NCI-H2081 (cell line): Measurements from ENCODE around the gene HMGCL.
"Not testable (repeated sequence)": the region's sequence is repeated elsewhere in the genome, so short reads cannot be mapped to it uniquely, and the experiment has no call there.

Experiments
- DNase-seq, 2 experiments: peaks; one replicate each; lab custom pipeline; 2025; lab: John Stamatoyannopoulos, UW

HMGCL gene

GRCh38 chr1:23825076-23825761 is at the start of gene HMGCL:
Gene HMGCL (minus strand): TSS chr1:23825429. CDS start chr1:23825415, 14 bp downstream.
- peak; percentile 89 to 93 for DNase-seq

GRCh38 chr1:23872421-23872820 is 47.2 kb upstream of the HMGCL start:
- no peak for DNase-seq

DNA sequence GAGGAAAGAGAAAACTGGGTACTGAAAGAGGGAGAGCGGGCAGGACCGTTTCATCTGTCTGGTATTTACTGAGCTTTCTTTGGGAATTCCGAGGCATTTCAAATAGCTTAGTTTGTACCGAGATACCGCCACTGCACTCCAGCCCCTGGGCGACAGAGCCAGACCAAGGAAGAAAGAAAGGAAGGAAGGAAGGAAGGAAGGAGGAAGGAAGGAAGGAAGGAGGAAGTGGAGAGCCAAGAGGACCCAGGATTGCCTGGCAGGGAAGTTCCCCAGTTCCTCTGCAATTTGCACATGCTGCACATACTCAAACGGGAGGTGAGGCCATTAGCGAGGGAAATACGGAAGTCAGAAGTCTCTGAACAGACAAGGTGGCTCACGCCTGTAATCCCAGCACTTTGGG is 43.8 kb upstream of the HMGCL start:
- no peak for DNase-seq

- DNase-seq: peak; percentile 21 to 60
Measured at GRCh38 chr1:23868557-23869016, 43.4 kb upstream of the HMGCL start.

DNA sequence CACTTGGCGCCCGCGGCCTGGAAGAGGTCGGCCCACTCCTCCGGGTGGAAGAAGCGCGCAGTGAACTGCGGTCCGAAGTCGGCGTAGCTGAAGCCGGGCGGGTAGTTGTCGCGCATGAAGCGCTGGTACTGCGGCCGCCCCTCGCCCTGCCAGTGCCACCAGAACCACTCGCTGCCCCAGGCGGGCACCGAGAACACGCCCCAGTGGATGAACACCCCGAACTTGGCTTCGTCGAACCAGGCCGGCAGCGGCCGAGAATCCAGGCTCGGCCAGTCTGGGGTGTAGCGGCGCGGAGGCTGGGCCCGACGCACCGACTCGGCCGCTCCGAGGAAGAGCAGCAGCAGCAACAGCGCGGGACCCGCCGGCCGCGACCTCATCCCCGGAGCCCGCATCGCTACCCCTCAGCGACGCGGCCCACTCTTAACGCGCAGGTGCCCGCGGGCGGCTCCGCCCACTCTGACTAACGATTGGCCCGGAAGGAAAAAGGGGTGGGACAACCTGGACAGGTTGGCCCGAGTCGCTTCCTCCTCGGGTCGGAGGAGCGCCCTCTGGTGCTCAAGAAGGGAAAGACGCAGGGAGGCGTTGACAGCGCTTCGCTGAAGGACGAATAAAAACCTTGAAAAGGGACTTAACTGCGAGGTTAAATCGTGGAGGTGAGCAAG is 42.8 kb upstream of the HMGCL start, which contains the start of gene FUCA1:
Gene FUCA1 (minus strand): TSS at position 396 of the 662 bp plus-strand sequence. CDS start 4 bp downstream, at position 392.
- peak; percentile 97 for DNase-seq

- DNase-seq: no peak
Measured at GRCh38 chr1:23867542-23867894, 42.3 kb upstream of the HMGCL start.

GRCh38 chr1:23865543-23865930 is 40.3 kb upstream of the HMGCL start:
- DNase-seq: no peak

- DNase-seq: no peak
Measured at GRCh38 chr1:23864801-23865542, 39.7 kb upstream of the HMGCL start.

- no peak for DNase-seq
Measured at GRCh38 chr1:23862640-23863039, 37.4 kb upstream of the HMGCL start.

DNA sequence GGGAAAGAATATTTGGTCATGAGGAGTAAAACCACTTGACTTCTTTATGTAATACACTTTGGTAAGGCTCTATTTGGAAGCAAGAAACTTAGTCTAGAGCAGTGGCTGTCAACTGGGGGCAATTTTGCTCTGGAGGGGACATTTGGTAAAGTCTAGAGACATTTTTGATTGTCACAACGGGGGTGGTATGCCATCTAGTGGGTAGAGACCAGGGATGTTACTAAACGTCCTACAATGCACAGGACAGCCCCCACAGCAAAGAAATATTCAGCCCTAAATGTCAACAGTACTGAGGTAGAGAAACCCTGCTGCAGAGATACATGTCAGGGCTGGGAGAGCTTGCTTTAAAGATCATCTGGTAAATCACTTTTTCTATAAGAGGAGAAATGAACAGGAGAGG is 29.3 kb upstream of the HMGCL start:
- no peak for DNase-seq

DNA sequence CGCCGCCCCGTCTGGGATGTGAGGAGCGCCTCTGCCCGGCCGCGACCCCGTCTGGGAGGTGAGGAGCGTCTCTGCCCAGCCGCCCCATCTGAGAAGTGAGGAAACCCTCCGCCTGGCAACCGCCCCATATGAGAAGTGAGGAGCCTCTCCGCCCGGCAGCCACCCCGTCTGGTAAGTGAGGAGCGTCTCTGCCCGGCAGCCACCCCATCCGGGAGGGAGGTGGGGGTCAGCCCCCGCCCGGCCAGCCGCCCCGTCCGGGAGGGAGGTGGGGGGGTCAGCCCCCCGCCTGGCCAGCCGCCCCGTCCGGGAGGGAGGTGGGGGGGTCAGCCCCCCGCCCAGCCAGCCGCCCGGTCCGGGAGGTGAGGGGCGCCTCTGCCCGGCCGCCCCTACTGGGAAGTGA is 27.9 kb upstream of the HMGCL start:
- not testable (repeated sequence) for DNase-seq

DNA sequence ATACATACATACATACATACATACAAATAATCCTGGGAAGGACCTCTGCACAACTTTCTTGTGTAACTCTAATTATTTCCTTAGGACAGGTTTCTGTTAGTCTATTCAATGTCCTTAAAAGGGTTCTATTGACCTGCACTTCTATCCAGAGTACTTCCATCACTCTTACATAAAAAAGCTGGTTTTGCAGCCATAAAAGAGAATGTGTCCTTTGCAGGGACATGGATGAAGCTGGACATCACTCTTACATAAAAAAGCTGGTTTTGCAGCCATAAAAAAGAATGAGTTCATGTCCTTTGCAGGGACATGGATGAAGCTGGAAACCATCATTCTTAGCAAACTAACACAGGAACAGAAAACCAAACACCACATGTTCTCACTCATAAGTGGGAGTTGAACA is 26.2 kb upstream of the HMGCL start:
- DNase-seq: not testable (repeated sequence)

DNA sequence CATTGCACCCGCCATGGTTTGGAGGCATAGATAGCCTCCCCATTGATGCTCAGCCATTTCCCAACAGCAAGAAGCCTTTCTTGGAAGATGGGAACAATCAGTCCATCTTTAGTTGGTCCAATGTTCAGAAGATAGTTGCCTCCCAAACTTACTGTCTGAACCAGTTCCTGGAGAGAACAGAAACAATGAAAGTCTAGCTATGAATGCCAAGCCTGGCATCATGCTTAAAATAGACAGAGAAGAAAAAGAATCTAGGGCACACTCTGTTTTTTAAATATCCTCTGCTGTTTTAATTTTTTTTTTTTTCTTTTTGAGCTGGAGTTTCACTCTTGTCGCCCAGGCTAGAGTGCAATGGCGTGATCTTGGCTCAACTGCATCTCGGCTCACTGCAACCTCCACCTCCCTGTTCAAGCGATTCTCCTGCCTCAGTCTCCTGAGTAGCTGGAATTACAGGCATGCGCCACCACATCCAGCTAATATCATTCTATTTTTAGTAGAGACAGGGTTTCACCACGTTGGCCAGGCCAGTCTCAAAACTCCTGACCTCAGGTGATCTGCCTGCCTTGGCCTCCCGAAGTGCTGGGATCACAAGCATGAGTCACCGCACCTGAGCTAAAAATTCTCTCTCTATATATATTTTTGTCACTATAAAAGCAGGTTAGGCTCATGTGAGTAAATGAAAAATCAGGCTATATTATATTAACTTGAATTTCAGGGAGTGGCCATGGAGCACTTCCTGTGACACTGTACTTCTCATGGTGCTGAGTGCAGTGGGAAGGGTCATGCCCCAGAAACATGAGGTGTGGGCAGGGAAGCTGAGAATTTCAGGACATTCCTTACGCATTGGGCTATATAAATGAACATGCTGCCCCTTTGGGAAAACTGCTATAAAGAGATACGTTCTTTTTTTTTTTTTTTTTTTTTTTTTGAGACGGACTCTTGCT is 23.7 kb upstream of the HMGCL start:
- no peak for DNase-seq

DNA sequence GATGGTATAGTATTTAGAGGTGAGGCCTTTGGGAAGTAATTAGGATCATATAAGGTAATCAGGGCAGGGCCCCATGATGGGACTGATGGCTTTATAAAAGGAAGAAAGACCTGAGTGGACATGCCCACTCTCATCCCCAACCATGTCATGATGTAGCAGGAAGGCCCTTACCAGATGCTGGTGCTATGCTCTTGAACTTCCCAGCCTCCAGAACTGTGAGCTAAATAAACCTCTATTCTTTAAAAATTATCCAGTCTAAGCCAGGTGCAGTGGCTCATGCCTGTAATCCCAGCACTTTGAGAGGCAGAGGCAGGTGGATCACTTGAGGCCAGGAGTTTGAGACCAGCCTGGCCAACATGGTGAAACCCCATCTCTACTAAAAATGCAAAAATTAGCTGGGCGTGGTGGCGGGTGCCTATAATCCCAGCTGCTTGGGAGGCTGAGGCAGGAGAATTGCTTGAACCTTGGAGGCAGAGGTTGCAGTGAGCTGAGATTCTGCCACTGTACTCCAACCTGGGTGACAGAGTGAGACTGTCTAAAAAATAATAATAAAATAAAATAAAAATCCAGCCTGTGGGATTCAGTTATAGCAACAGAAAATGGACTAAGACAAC is 22.4 kb upstream of the HMGCL start:
- DNase-seq: not testable (repeated sequence)

DNA sequence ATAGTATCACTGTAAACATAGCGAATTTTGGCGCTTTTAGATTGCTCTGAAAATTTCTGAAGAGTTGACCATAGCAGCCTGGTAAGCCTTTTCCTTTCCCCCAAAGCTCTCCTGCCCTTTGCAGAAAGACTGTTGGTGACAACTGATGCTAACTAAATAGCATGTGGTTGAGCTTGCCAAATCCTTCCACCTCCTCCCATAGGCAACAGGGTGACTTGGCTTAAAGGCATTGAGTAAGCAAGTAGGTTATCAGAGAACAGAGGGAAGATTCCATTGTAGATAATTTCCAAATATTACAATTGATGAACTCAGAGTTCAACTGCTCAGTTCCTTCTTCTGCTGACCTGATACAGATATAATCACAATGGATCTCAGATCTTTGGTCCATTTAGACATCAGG is 19.9 kb upstream of the HMGCL start:
- DNase-seq: no peak

DNA sequence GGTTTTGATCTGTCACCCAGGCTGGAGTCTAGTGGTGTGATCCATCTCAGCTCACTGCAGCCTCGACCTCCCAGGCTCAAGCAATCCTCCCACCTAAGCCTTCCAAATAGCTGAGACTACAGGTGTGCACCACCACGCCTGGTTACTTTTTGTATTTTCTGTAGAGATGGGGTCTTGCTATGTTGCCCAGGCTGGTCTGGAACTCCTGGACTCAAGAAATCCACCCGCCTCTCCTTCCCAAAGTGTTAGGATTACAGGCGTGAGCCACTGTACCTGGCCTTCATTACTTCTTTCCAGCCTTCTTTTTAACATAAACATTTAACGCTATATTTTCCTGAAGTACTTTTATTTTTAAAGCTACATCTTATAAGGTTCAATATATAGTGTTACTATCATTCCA is 18.4 kb upstream of the HMGCL start:
- DNase-seq: no peak

- DNase-seq: peak; percentile 43 to 55
Measured at GRCh38 chr1:23838401-23838866, 13.2 kb upstream of the HMGCL start.

DNA sequence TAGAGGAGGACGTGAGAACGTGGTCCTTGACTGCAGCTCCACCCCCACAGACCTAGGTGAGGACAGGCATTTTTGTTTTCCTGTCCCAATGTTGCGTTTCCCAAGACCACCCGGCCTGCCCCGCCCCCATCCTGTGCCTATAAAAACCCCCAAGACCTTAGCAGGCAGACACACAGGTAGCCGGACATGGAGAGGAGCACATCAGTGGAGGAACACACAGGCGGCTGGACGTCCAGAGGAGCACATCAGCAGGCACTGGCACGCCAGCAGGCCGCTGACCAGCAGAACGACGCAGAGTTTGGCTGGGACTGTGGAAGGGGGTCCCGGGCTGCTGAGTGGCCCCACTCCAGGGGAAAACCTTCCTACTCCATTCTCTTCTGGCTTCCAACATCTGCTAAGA is 12.7 kb upstream of the HMGCL start:
- no peak for DNase-seq

- DNase-seq: no peak
Measured at GRCh38 chr1:23836037-23836436, 10.8 kb upstream of the HMGCL start.

GRCh38 chr1:23834156-23834555 is 8.9 kb upstream of the HMGCL start:
- not testable (repeated sequence) for DNase-seq

GRCh38 chr1:23827717-23828116 is 2.5 kb upstream of the HMGCL start:
- DNase-seq: no peak
